ENCODE data around the gene EMID1.

DNA sequence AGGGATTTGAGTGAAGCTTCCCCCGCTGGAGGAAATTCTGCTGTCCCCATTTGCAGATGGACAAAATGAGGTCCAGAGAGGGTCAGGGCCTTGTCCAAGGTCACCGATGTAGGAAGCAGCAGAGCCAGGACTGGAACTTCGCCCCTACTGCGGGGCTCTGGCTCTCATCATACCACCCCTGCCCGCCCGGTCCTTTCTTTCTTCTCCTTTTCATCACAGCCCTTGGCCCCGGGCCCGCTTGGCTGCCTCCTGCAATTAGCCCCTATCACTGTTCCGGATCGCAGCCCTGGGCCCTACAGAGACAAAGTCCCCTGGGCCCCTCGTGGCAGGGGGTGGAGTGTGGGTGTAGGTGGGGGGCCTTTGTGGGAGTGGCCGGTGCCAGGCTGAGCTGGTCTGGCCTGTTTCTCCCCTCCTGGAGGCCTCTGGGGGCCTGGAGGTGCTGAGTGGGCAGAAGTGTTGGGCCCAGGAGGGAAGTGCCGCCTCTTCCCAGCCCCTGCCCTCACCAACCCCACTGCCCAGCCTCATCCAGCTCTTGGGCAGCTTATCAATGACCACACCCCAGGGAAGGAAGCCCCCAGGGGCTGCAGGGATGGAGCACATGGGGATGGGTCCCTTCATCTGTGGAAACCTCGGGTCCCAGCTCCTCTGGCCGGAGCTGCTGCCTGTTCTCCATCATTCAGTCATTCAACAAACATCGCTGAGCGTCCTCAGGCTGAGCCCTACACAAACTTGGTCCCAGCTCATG lies 3.4 kb downstream of the EMID1 start:
- no peak for TF ChIP-seq CTCF (IDR thresholded peaks at IDR 0.05 in 8 of 11, conservative IDR thresholded peaks at IDR 0.05 in 3 of 11)
- no peak for TF ChIP-seq POLR2A (IDR thresholded peaks at IDR 0.05)
- TF ChIP-seq POLR2AphosphoS5 (IDR thresholded peaks at IDR 0.05) = peak in 2 of 3 donors; percentile 14 to 38

Data from spleen (tissue), 7 donors.